BE2C (cell line): ENCODE results near the gene SNX9. TPM values are rescaled to one million over a fixed set of nuclear protein-coding genes. Genes with fewer than 3 reads are reported as not detected.
A peak's percentile ranks its signal among the peaks of the same experiment; 100 is the strongest.

ENCODE experiments used
- DNase-seq: peaks from one replicate; pipeline ENCODE4 v3.0.0-alpha.2; 2020
- H3K27me3 ChIP-seq: fragments of 250-450 bp; sonication (Bioruptor Pico); 2 replicates; pipeline ENCODE4 v1.5.1; 2020; ENCODE audit warnings: mild to moderate bottlenecking
- H3K36me3 ChIP-seq: fragments of 250-450 bp; sonication (Bioruptor Pico); 2 replicates; pipeline ENCODE4 v1.5.1; 2020; ENCODE audit warnings: mild to moderate bottlenecking
- H3K4me1 ChIP-seq: fragments of 250-450 bp; sonication (Bioruptor Pico); 2 replicates; pipeline ENCODE4 v1.5.1; 2020
- H3K4me3 ChIP-seq: 2 replicates; pipeline ENCODE4 v1.5.1; 2011; ENCODE audit warnings: low read depth, low read length
- H3K9me3 ChIP-seq: fragments of 250-450 bp; sonication (Bioruptor Pico); 2 replicates; pipeline ENCODE4 v1.5.1; 2020
- polyA plus RNA-seq: library from polyadenylated mRNA; unstranded; fragments of >200 nt; gene quantifications from one replicate; pipeline ENCODE4 v1.2.1, GENCODE V29; 2012; ENCODE audit warnings: low read depth, missing spikeins; ENCODE audit not compliant: insufficient read length, insufficient read depth
- TF ChIP-seq, protein P1 (sequence below): IDR thresholded peaks from 2 replicates; pipeline ENCODE4 v1.5.1; 2012; ENCODE audit warnings: mild to moderate bottlenecking, low read depth, low read length

SNX9 gene
- 16.1 TPM for polyA plus RNA-seq

DNA sequence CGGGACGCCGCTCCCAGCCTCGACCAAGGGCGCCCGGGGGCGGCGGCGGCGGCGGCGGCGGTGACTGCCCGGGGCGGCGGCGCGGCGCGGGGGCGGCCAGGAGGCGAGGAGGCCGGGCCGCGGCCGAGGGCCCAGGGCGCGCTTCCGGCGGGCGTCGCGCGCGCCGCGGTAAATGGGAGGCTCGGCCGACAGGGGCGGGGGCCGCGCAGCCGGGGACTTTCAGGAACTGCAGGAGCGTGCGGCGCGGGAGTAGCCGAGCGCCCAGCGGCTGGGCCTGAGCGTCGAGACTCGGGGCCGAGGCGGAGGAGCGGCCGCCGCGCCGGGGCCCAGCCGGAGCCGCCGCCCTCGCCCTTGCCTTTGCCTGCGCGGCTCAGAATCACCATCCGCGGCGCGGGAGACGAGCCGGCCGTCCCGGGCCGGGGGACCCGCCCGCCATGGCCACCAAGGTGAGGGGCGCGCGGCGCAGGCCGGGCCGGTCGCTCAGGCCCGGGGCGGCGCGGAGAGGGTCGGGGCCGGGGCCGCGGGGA lies at the start of gene SNX9:
Gene SNX9, plus strand, starts transcription at position 246 of the 527 bp plus-strand sequence. Its CDS starts 189 bp downstream, at position 435.
- Histone ChIP-seq H3K36me3 (no peaks in the 10 kb centered on the region), H3K4me1 (no peaks in the 10 kb centered on the region), H3K4me3 (peak within 1 kb of the TSS; percentile 77), H3K27me3 (no peaks in the 10 kb centered on the region), H3K9me3 (no peaks in the 10 kb centered on the region)
- TF ChIP-seq, protein P1, sequence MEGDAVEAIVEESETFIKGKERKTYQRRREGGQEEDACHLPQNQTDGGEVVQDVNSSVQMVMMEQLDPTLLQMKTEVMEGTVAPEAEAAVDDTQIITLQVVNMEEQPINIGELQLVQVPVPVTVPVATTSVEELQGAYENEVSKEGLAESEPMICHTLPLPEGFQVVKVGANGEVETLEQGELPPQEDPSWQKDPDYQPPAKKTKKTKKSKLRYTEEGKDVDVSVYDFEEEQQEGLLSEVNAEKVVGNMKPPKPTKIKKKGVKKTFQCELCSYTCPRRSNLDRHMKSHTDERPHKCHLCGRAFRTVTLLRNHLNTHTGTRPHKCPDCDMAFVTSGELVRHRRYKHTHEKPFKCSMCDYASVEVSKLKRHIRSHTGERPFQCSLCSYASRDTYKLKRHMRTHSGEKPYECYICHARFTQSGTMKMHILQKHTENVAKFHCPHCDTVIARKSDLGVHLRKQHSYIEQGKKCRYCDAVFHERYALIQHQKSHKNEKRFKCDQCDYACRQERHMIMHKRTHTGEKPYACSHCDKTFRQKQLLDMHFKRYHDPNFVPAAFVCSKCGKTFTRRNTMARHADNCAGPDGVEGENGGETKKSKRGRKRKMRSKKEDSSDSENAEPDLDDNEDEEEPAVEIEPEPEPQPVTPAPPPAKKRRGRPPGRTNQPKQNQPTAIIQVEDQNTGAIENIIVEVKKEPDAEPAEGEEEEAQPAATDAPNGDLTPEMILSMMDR = no peak
- peak; percentile 84 for DNase-seq

DNA sequence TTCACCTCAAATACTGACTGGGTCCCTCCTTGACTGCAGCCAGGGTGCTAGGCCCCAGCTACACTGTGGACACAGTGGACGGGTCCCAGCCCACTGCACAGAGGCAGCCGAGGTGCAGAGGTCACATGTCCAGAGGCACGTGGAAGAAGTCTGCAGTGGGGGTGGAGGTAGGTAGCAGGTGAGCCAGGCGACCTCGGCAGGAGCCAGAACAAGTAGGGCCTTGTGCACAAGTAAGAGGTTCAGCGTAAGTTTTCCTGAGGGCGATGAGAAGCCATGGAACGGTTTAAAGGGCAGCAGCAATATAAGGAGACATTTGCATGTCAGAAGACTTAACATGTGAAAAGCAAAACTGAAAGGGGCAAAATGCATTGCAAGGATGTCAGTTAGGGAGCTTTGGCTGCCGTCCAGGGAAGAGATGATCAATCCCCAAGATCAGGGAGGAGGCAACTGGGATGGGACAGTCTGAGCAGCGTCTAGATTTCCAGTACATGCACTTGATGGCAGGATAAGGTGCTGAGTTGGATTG lies 49.7 kb upstream of the SNX9 start:
- DNase-seq = no peak
- H3K36me3 ChIP-seq = no peaks in the 10 kb centered on the region
- no peak overlapping the region for H3K4me3 ChIP-seq
- H3K27me3 ChIP-seq = no peaks in the 10 kb centered on the region
- H3K9me3 ChIP-seq = no peaks in the 10 kb centered on the region
- TF ChIP-seq, protein P1 = no peak
- no peaks in the 10 kb centered on the region for H3K4me1 ChIP-seq

DNA sequence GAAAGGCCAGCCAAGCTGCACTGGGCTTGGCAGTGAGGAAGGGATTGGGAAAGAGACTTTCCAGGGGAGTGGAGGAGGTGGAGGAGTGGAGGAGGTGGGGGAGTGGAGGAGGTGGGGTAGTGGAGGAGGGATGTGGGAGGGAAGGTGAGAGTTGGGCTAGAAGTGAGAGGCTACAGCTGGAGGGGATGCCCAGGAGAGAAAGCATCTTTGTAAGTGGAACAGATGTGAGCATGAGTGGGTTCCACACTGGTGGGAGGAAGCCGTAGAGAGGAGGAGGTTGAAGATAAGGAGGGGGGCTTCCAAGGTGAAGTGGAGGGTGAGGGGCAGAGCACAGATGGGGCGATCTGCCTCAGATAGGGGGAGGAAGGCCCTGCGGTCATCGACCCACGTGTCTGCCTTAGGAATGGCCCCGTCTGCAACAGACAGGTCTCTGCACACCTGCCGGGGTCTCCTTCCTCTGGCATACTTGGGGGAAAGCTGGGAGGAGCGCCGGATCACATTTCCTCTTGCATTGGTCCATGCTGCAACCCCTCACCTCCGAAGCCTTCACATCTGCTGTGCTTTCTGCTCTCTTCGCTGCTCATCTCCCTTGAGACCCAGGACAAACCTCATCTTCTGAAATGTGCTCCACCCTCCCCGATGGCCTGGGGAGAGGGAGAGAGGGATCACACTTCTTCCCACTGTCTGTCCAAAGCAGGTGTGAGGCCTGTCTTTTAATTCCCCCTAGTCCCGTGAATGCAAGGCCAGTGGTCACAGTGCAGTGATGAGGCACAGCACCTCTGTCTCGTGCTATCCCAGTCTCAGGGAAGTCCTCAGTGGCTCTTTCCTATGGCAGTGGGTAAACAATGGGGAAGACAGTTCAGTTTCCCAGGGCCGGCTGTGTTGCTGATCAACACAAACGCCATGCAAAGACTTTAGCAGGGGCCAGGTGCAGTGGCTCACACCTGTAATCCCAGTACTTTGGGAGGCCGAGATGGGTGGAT lies 48.6 kb upstream of the SNX9 start:
- Histone ChIP-seq H3K36me3 (no peaks in the 10 kb centered on the region), H3K4me3 (no peak overlapping the region), H3K4me1 (no peaks in the 10 kb centered on the region), H3K9me3 (no peaks in the 10 kb centered on the region), H3K27me3 (no peaks in the 10 kb centered on the region)
- TF ChIP-seq, protein P1 = no peak
- DNase-seq = no peak

DNA sequence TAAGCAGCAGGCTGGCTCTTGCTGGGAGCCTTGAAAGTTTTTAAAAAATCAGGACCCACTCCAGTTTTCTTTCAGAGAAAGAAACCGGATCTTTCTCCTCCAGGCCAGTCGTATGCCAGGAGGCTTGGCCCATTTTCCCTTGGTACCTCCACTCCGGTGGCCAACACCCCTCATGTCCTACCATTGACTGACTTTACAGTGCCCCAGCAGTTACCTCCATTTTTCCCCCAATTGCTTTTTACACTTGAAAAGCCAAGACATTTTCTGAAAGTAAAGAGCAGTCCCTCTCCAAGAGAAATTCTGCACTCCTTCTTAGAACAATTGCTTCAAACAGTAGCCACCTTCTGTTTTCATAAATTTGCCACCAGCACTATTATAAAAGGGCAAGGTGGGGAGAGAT lies 47.7 kb upstream of the SNX9 start:
- Histone ChIP-seq H3K27me3 (no peaks in the 10 kb centered on the region), H3K36me3 (no peaks in the 10 kb centered on the region), H3K9me3 (no peaks in the 10 kb centered on the region), H3K4me3 (no peak overlapping the region), H3K4me1 (no peaks in the 10 kb centered on the region)
- TF ChIP-seq, protein P1 = no peak
- no peak for DNase-seq

DNA sequence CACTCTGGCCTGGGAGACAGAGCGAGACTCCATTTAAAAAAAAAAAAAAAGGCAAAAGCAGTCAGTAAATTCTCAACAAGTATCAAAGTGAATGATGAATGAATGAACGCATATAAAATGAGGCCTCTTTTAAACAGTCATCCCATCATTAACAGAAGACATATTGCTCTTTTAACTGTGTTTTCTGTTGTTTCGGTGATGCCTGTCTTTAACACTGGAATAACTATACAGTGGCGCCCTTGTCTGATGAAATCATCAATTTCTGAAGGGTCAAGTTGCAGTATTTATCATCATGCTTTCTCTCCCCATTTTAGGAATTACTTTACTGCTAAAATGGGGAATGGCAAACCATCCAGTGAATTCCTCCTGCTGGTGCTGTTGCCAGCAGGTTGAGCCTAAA lies 45.7 kb upstream of the SNX9 start:
- Histone ChIP-seq H3K36me3 (no peaks in the 10 kb centered on the region), H3K27me3 (no peaks in the 10 kb centered on the region), H3K4me3 (no peak overlapping the region), H3K9me3 (no peaks in the 10 kb centered on the region), H3K4me1 (no peaks in the 10 kb centered on the region)
- TF ChIP-seq, protein P1 = no peak
- no peak for DNase-seq

DNA sequence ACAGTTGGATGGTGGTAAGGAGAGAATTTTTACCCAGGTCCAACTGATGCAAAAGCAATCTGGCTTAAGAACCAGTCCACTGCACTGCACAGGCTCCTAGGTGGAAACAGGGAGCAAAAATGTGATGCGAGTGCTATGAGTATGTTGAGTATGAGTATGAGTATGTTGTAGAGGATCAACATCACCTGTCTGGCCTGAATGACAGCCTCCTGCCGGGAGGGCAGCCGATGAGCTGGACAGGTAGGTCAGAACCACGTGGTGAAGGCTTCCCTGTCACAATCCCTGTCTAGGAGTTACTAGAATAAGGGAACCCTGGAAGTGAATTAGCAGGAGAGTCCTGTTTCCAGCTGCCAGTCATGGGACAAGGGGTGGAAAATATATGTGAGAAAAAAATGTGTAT lies 44.3 kb upstream of the SNX9 start:
- no peak for DNase-seq
- H3K9me3 ChIP-seq = no peaks in the 10 kb centered on the region
- no peaks in the 10 kb centered on the region for H3K27me3 ChIP-seq
- H3K4me1 ChIP-seq = no peaks in the 10 kb centered on the region
- no peak overlapping the region for H3K4me3 ChIP-seq
- TF ChIP-seq, protein P1 = no peak
- no peaks in the 10 kb centered on the region for H3K36me3 ChIP-seq
